ENCODE measurements around the gene BCCIP.

The BCCIP gene

DNA sequence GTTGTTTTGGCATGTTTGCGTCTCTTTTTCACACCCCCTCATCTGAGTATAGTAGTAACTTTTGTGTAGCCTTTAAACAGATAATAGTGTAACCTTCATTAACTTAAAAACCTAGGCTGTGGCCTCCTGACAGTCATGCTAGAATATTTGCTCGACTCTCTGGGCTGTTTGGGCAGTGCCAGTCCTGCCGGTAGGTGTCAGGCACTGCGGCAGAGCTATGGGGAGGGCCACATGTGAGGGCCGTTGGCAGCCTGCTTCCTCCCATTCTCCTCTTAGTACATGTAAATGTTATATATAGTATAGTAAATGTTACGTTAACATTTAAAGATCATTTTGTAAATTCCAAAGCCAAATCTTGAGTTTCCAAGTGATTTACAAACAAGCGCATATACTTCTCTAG, 26.1 kb downstream of the BCCIP start:
- Histone ChIP-seq H3K4me3 (ENCODE audit: low read length) (no peak overlapping the region), H3K27me3 (ENCODE audit: control insufficient read depth, insufficient read depth, low read length) (no peaks in the 10 kb centered on the region), H3K9me3 (replicated peaks; ENCODE audit: low read length) (no peaks in the 10 kb centered on the region), H3K9ac (ENCODE audit: low read depth, low read length) (no peak overlapping the region), H3K4me1 (ENCODE audit: control insufficient read depth, insufficient read depth, low read length) (no peaks in the 10 kb centered on the region), H3K36me3 (ENCODE audit: insufficient read depth, low read length) (peaks cover 54% of the 10 kb centered on the region), H3K4me2 (ENCODE audit: low read length) (no peak overlapping the region)

DNA sequence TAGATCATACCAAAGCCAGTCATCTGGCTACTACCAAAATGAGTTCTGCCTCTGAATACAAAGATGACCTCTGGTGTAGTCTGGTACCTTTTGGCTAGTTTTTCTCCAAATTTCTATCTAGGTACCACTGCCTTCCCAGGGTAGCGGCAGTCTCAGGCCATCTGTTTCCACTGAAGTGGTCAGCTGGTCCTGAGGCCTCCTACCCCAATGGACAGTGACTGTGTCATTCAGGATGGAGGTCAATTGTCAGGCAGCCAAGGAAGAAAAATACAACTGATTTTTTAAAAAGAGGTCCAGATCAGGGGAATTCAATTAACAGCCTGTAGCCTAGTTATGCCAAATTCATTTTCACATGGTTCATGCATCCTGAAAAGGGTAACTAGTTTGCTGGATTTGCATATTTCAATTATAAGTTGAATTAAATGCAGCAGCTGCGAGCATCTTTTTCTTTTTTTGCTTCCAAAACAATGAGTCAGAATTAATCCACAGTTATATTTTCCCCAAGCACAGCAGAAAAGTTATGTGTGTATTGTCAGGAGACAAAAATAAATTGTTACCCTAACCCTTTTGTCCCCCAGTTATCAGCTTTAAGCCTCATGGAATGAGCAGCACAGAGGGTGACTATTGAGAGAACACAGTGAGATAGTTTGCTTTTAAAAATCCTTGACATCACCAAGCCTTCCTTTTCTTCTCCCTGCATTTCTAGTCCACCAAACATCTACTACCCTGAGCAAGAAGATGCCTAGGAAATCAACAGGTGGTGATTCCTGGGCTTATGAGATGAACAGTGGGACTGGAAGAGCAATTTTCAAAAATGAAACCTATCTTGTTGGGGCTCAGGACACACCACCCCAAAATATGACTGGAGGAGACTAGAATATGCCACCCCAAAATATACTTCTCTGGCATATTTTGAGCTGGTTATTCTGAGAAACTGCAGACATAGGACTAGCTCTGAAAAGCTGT, 27.7 kb downstream of the BCCIP start:
- no peak overlapping the region for H3K9ac ChIP-seq (ENCODE audit: low read depth, low read length)
- peaks cover 46% of the 10 kb centered on the region for H3K36me3 ChIP-seq (ENCODE audit: insufficient read depth, low read length)
- no peaks in the 10 kb centered on the region for H3K27me3 ChIP-seq (ENCODE audit: control insufficient read depth, insufficient read depth, low read length)
- H3K9me3 ChIP-seq (replicated peaks; ENCODE audit: low read length): no peaks in the 10 kb centered on the region
- H3K4me2 ChIP-seq (ENCODE audit: low read length): no peak overlapping the region
- H3K4me3 ChIP-seq (ENCODE audit: low read length): no peak overlapping the region
- no peaks in the 10 kb centered on the region for H3K4me1 ChIP-seq (ENCODE audit: control insufficient read depth, insufficient read depth, low read length)

DNA sequence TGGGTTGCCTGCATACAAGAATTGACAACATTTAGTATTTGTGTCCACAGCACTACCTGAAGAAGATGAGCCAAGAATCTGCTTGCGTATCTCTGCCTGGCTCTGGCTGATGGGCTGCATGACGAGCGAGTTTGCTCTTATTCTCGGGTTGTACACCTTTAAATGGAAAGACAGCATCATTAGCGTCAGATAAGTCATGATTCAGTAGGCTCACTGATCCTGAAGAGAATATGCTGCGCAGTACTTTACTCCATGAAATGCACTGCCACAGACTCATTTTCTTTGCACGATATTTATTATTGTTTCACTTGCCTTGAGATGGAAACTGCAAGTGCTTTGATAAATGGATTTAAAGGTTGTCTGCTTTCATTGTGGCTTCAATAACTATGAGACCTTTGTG, 29.1 kb downstream of the BCCIP start:
- no peak overlapping the region for H3K4me3 ChIP-seq (ENCODE audit: low read length)
- H3K4me1 ChIP-seq (ENCODE audit: control insufficient read depth, insufficient read depth, low read length): no peaks in the 10 kb centered on the region
- H3K9me3 ChIP-seq (replicated peaks; ENCODE audit: low read length): no peaks in the 10 kb centered on the region
- H3K9ac ChIP-seq (ENCODE audit: low read depth, low read length): no peak overlapping the region
- no peak overlapping the region for H3K4me2 ChIP-seq (ENCODE audit: low read length)
- peaks cover 52% of the 10 kb centered on the region for H3K36me3 ChIP-seq (ENCODE audit: insufficient read depth, low read length)
- no peaks in the 10 kb centered on the region for H3K27me3 ChIP-seq (ENCODE audit: control insufficient read depth, insufficient read depth, low read length)

DNA sequence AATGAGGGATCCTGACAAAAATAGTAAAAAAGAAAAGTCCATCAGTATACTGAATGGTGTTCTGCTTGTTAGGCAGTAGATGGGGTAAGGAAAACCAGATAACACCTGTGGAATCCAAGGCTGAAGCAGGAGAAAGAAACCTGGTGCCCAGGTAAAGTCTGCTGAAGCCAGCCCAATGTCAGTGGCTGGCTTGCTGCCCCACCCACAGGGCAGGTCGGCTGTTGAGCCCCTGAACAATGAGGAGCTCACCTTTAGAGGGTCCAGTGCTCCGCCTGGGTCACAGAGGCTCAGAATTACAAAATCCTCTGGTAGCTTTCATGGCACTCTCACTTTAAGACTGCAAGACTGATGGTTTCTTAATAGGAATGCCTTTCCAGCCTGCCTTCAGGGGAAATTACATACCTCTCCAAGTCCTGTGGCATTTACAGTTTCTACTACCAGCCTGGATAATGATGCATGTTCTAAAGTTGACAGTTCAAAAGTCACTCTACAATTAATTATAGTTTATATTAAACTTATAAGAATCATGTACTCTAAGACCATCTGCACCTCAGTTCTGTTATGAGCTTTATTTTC, 33.9 kb downstream of the BCCIP start:
- peaks cover 38% of the 10 kb centered on the region for H3K36me3 ChIP-seq (ENCODE audit: insufficient read depth, low read length)
- H3K9me3 ChIP-seq (replicated peaks; ENCODE audit: low read length): no peaks in the 10 kb centered on the region
- no peak overlapping the region for H3K9ac ChIP-seq (ENCODE audit: low read depth, low read length)
- H3K4me3 ChIP-seq (ENCODE audit: low read length): no peak overlapping the region
- H3K4me1 ChIP-seq (ENCODE audit: control insufficient read depth, insufficient read depth, low read length): no peaks in the 10 kb centered on the region
- H3K27me3 ChIP-seq (ENCODE audit: control insufficient read depth, insufficient read depth, low read length): no peaks in the 10 kb centered on the region
- no peak overlapping the region for H3K4me2 ChIP-seq (ENCODE audit: low read length)

DNA sequence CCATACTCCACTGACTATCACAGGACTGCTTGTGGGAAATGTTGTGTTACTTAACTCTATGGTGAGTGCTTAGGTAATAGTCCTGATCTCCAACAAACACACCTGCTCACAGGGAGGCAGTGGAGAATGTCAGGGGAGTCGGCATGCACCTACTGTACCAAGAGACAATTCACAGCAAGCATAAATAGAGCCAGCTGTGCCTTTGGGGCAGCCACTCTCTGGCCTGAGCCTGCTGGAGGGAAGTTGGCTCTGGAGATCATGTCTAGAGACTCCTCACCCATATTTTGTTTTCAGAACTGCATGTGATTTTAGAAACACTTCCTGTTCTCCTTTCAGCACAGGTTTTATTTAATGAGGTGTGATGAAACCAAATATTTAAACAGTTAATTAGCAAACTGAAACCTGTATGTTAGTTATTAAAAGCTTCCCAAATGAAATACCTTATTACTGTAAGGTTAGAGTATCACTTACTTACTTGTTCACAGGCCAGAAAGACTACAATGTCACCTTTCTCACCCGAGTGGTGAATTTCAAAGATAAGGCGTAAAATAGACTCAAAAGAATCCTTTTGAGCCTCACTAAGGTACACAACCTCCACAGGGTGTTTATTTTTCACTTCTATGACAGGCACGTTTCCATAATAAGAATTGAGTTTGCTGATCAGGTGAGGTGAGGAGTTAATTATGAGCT, 35.9 kb downstream of the BCCIP start:
- Histone ChIP-seq H3K4me3 (ENCODE audit: low read length) (no peak overlapping the region), H3K9me3 (replicated peaks; ENCODE audit: low read length) (no peaks in the 10 kb centered on the region), H3K9ac (ENCODE audit: low read depth, low read length) (no peak overlapping the region), H3K4me1 (ENCODE audit: control insufficient read depth, insufficient read depth, low read length) (no peaks in the 10 kb centered on the region), H3K36me3 (ENCODE audit: insufficient read depth, low read length) (peaks cover 24% of the 10 kb centered on the region), H3K27me3 (ENCODE audit: control insufficient read depth, insufficient read depth, low read length) (no peaks in the 10 kb centered on the region), H3K4me2 (ENCODE audit: low read length) (no peak overlapping the region)

DNA sequence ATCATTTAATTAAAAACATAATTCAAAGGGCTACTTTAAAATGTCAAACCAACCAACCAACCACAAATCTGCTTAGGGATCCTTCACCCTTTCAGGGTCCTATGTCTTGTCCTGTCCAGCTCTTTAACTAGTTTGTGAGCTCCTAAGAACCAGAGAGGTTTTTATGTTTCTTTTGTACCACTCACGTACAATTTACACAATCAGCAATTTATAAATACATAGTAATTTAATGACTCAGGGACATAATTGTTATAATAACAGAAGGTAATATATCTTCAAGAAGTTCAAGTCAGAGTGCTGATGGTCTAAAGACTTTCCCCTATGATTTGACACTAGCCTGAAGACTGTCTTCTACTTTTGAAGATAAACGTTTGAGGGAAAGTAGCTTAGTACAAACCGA, 41.8 kb downstream of the BCCIP start:
- Histone ChIP-seq H3K9me3 (replicated peaks; ENCODE audit: low read length) (no peaks in the 10 kb centered on the region), H3K4me1 (ENCODE audit: control insufficient read depth, insufficient read depth, low read length) (no peaks in the 10 kb centered on the region), H3K27me3 (ENCODE audit: control insufficient read depth, insufficient read depth, low read length) (no peaks in the 10 kb centered on the region), H3K4me2 (ENCODE audit: low read length) (no peak overlapping the region), H3K36me3 (ENCODE audit: insufficient read depth, low read length) (peaks cover 9% of the 10 kb centered on the region), H3K4me3 (ENCODE audit: low read length) (no peak overlapping the region), H3K9ac (ENCODE audit: low read depth, low read length) (no peak overlapping the region)

DNA sequence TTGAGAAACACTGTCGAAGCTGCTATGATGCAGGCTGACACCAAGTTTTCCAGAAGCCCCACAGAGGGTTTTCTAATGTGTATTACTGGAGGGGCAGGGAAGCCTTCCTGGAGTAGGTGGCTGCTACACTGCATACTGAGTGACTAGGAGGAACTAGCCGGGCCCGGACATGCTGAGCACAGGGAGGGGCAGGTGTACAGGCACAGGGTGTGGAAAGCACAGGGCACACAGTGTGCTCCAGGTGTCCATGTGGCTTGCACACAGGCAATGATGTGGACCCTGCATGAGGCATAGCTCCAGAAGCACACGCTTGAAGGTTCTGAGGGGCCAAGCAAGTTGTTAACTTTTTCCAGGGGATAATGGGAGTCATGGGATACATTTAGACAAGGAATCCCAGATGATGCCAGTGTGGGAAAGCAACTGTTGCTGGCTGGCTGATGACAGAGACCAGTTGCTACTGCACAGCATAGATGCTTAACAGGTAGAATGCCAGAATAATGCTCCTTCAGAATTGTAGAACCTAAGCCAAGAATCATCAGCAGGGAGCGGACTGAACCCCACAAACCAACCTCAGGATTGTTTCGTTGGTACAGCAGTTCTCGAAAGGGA, 43.2 kb downstream of the BCCIP start:
- no peaks in the 10 kb centered on the region for H3K4me1 ChIP-seq (ENCODE audit: control insufficient read depth, insufficient read depth, low read length)
- no peaks in the 10 kb centered on the region for H3K9me3 ChIP-seq (replicated peaks; ENCODE audit: low read length)
- no peak overlapping the region for H3K4me2 ChIP-seq (ENCODE audit: low read length)
- no peak overlapping the region for H3K4me3 ChIP-seq (ENCODE audit: low read length)
- no peaks in the 10 kb centered on the region for H3K27me3 ChIP-seq (ENCODE audit: control insufficient read depth, insufficient read depth, low read length)
- H3K9ac ChIP-seq (ENCODE audit: low read depth, low read length): no peak overlapping the region
- H3K36me3 ChIP-seq (ENCODE audit: insufficient read depth, low read length): peaks cover 9% of the 10 kb centered on the region

DNA sequence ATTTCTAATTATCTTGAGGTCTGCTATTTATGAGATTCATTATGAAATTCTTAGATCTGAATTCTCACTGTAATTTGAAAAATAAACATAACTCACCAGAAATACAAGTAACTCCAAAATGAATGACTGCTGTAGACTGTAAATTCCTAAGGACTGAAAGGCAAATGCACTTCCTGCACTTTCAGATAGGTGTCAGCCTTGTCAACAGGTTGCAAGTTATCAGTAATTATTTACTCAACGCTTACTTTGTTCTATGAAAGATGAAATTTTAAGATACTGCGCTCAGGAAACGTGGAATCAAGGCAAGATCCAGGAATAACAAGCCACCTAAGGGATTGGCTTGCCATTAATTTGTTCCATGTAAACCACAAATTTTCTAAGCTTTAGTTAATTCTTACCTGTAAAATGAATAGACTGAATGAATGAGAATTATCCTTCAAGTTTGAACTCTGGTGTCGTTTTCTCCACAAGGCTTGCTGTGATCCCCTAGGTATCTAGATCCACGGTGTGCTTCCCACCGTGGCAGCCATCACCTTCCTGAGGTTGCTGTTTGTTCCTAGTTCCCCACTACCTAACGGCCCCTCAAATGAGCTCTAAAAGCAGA, 45.1 kb downstream of the BCCIP start:
- no peak overlapping the region for H3K4me2 ChIP-seq (ENCODE audit: low read length)
- no peaks in the 10 kb centered on the region for H3K27me3 ChIP-seq (ENCODE audit: control insufficient read depth, insufficient read depth, low read length)
- no peaks in the 10 kb centered on the region for H3K9me3 ChIP-seq (replicated peaks; ENCODE audit: low read length)
- no peak overlapping the region for H3K9ac ChIP-seq (ENCODE audit: low read depth, low read length)
- no peaks in the 10 kb centered on the region for H3K4me1 ChIP-seq (ENCODE audit: control insufficient read depth, insufficient read depth, low read length)
- no peak overlapping the region for H3K4me3 ChIP-seq (ENCODE audit: low read length)
- H3K36me3 ChIP-seq (ENCODE audit: insufficient read depth, low read length): peaks cover 9% of the 10 kb centered on the region

DNA sequence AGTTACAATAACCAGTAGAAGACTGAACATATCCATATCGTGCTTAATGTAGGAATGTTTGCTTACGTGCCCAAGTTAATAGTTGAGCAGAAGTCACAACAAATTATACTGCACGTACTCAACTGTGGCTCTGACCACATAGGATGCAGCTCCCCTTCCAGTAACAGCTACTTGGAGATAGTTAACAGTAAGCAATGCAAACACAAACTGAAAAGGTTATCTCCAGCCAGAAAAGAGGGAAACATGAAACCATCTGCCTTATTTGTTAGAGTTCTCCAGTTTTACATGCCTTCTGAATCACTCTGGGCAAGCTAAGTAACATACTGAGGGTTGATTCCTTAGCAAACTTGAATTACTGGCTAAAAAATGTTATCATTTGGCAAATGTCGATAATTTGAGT, 48.0 kb downstream of the BCCIP start:
- no peak overlapping the region for H3K9ac ChIP-seq (ENCODE audit: low read depth, low read length)
- H3K4me2 ChIP-seq (ENCODE audit: low read length): no peak overlapping the region
- no peaks in the 10 kb centered on the region for H3K4me1 ChIP-seq (ENCODE audit: control insufficient read depth, insufficient read depth, low read length)
- H3K4me3 ChIP-seq (ENCODE audit: low read length): no peak overlapping the region
- H3K27me3 ChIP-seq (ENCODE audit: control insufficient read depth, insufficient read depth, low read length): no peaks in the 10 kb centered on the region
- H3K9me3 ChIP-seq (replicated peaks; ENCODE audit: low read length): peaks cover 6% of the 10 kb centered on the region
- peaks cover 15% of the 10 kb centered on the region for H3K36me3 ChIP-seq (ENCODE audit: insufficient read depth, low read length)

DNA sequence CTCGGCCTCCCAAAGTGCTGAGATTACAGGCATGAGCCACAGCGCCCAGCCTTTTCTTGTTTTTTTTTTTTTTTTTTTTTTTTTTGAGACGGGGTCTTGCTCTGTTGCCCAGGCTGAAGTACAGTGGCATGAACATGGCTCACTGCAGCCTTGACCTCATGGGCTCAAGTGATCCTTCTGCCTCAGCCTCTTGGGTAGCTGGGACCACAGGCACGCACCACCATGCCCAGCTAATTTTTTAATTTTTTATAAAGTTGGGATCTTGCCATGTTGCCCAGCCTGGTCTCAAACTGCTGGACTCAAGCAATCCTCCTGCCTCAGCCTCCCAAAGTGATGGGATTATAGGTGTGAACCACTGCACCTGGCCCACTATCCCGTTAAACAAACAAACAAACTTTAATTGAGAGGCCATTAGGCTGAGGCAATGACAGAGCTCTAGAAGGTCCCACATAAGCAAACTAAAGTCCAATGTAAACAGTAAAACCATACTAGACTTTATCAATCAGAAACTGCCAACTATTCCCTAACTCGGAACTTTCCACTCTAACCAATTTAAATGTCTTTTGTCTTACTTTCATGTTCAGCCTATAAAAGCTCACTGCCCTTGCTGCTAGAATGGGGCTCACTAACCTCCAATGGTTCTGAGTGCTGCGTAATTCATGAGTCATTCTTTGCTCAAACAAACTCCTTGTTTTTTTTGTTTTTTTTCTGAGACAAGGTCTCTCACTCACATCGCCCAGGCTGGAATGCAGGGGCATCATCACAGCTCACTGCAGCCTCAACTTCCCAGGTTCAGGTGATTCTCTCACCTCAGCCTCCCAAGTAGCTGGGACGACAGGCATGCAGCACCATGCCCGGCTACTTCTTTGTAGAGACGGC, 55.9 kb downstream of the BCCIP start:
- Histone ChIP-seq H3K4me1 (ENCODE audit: control insufficient read depth, insufficient read depth, low read length) (peaks cover 10% of the 10 kb centered on the region), H3K36me3 (ENCODE audit: insufficient read depth, low read length) (peaks cover 14% of the 10 kb centered on the region), H3K27me3 (ENCODE audit: control insufficient read depth, insufficient read depth, low read length) (no peaks in the 10 kb centered on the region), H3K4me3 (ENCODE audit: low read length) (no peak overlapping the region), H3K9me3 (replicated peaks; ENCODE audit: low read length) (peaks cover 6% of the 10 kb centered on the region), H3K4me2 (ENCODE audit: low read length) (peak overlapping the region; percentile 40), H3K9ac (ENCODE audit: low read depth, low read length) (no peak overlapping the region)
